ENCODE measurements around the gene TUT1. TPM values are rescaled to one million over a fixed set of nuclear protein-coding genes. Genes with fewer than 3 reads are reported as not detected.

The TUT1 gene
- total RNA-seq, 1 experiment from 2014 or later: 20.7 TPM

DNA sequence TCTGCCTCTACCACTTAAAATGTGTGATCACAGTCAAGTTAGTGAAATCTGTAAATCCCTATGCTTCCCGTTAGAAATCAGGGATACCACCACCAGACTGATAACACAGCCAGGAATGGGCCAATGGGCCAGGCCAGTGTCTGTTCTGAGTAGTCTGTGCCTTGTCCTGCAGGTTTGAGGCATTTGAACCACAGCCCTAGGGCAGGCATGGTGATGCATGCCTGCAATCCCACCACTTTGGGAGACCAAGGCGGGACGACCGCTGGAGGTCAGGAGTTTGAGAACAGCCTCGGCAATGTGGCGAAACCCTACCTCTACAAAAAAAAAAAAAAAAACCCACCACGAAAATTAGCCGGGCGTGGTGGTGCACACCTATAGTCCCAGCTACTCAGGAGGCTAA lies 32.7 kb downstream of the TUT1 start:
- Histone ChIP-seq H3K4me1 (ENCODE audit: insufficient read depth, low read length) (peaks cover 16% of the 10 kb centered on the region; the same call in 1 of the 2 replicates), H2BK20ac (ENCODE audit: low read depth, low read length, poor library complexity, severe bottlenecking) (no peak overlapping the region), H3K18ac (ENCODE audit: insufficient read length, low read depth, low read length) (no peak overlapping the region), H4K20me1 (ENCODE audit: control insufficient read depth, insufficient read depth, insufficient read length) (peaks cover 2% of the 10 kb centered on the region), H3T11ph (ENCODE audit: low read length) (no peak overlapping the region), H3K4ac (ENCODE audit: low read depth, low read length) (no peak overlapping the region), H2BK120ac (ENCODE audit: low read depth, low read length, poor library complexity, severe bottlenecking) (no peak overlapping the region), H3K56ac (ENCODE audit: insufficient read length, low read depth, low read length) (no peak overlapping the region), H2BK15ac (ENCODE audit: low read depth, low read length) (no peak overlapping the region), H4K5ac (ENCODE audit: insufficient read length, low read depth, low read length) (no peak overlapping the region), H3K23me2 (ENCODE audit: insufficient read length, low read depth, low read length, poor library complexity, severe bottlenecking) (no peaks in the 10 kb centered on the region), H3K27me3 (ENCODE audit: insufficient read depth, low read length) (no peaks in the 10 kb centered on the region), H3K79me1 (ENCODE audit: insufficient read depth, low read depth, low read length, poor library complexity, severe bottlenecking) (no peaks in the 10 kb centered on the region), H3K9ac (ENCODE audit: extremely low read depth, insufficient read length, low read length) (no peak overlapping the region), H4K91ac (ENCODE audit: insufficient read length, low read depth, low read length) (no peak overlapping the region), H3K4me2 (ENCODE audit: insufficient read depth, insufficient read length, low read length) (no peak overlapping the region), H2AK5ac (ENCODE audit: insufficient read length, low read length) (no peak overlapping the region), H4K8ac (replicated peaks; ENCODE audit: insufficient read length, low read depth, low read length) (no peak overlapping the region), H3K79me2 (ENCODE audit: insufficient read depth, low read length) (no peaks in the 10 kb centered on the region), H2BK12ac (ENCODE audit: insufficient read length, low read depth, low read length) (no peak overlapping the region), H3K27ac (ENCODE audit: insufficient read length, low read depth, low read length) (no peak overlapping the region), H3K23ac (ENCODE audit: insufficient read length, low read depth, low read length) (no peak overlapping the region), H2AFZ (ENCODE audit: low read length) (no peak overlapping the region), H2BK5ac (ENCODE audit: insufficient read length, low read length) (no peak overlapping the region), H3K9me3 (ENCODE audit: control insufficient read depth, low read depth, low read length) (no peaks in the 10 kb centered on the region), H3K14ac (ENCODE audit: insufficient read depth, low read length) (no peak overlapping the region)
- Mint-ChIP-seq H3K4me1 (peaks cover 67 to 71% of the 10 kb centered on the region in 2 experiments), H3K27me3 (ENCODE audit: low read depth) (no peaks in the 10 kb centered on the region; the same call in 1 of the 2 replicates), H3K4me3 (no peak overlapping the region), H3K36me3 (ENCODE audit: insufficient read depth in 1 of 3, low read depth in 3 of 3) (peaks cover 34 to 82% (median 49%) of the 10 kb centered on the region in 3 experiments), H3K9me3 (no peaks in the 10 kb centered on the region; a peak in 1 of 5 replicates), H3K27ac (peak overlapping the region in 1 of 3 experiments; percentile 76; a peak in 2 of 7 replicates)
- TF ChIP-seq, protein P1, sequence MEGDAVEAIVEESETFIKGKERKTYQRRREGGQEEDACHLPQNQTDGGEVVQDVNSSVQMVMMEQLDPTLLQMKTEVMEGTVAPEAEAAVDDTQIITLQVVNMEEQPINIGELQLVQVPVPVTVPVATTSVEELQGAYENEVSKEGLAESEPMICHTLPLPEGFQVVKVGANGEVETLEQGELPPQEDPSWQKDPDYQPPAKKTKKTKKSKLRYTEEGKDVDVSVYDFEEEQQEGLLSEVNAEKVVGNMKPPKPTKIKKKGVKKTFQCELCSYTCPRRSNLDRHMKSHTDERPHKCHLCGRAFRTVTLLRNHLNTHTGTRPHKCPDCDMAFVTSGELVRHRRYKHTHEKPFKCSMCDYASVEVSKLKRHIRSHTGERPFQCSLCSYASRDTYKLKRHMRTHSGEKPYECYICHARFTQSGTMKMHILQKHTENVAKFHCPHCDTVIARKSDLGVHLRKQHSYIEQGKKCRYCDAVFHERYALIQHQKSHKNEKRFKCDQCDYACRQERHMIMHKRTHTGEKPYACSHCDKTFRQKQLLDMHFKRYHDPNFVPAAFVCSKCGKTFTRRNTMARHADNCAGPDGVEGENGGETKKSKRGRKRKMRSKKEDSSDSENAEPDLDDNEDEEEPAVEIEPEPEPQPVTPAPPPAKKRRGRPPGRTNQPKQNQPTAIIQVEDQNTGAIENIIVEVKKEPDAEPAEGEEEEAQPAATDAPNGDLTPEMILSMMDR (conservative IDR thresholded peaks at IDR 0.05): no peak
- DNase-seq: no peak
- no CpG with 5 or more reads among the region's 9 CpGs for WGBS (ENCODE audit: extremely low coverage, insufficient read length, low lambda C conversion rate)

Measured in H9 (cell line).